Stimulated activated CD4-positive, alpha-beta T cell treated with anti-CD3 and anti-CD28 coated beads, Interleukin-4, amount 100 ng/mL, for 4 hours (primary cell): Measurements from ENCODE around the gene CCDC106.

Source experiments
- DNase-seq, 2 experiments: peaks; one replicate each; pipeline ENCODE4 v3.0.0-alpha.2; 2020

CCDC106 gene

GRCh38 chr19:55700813-55701212 is 52.8 kb downstream of the CCDC106 start:
- no peak for DNase-seq

GRCh38 chr19:55702131-55702627 is 54.2 kb downstream of the CCDC106 start:
- no peak for DNase-seq
